ACHN (cell line): ENCODE data around the gene CAST.

Experiments used
- DNase-seq: peaks from one replicate; pipeline ENCODE4 v3.0.0-alpha.2; 2015
- in situ Hi-C: cut with HindIII; loops from 2 replicates; pipeline ENCODE4 v1.10.0; 2017; ENCODE audit warnings: low sequenced_read_pairs, low pct_ligation_motif_present, low pct_unique_long_range_greater_than_20kb

Gene CAST

DNA sequence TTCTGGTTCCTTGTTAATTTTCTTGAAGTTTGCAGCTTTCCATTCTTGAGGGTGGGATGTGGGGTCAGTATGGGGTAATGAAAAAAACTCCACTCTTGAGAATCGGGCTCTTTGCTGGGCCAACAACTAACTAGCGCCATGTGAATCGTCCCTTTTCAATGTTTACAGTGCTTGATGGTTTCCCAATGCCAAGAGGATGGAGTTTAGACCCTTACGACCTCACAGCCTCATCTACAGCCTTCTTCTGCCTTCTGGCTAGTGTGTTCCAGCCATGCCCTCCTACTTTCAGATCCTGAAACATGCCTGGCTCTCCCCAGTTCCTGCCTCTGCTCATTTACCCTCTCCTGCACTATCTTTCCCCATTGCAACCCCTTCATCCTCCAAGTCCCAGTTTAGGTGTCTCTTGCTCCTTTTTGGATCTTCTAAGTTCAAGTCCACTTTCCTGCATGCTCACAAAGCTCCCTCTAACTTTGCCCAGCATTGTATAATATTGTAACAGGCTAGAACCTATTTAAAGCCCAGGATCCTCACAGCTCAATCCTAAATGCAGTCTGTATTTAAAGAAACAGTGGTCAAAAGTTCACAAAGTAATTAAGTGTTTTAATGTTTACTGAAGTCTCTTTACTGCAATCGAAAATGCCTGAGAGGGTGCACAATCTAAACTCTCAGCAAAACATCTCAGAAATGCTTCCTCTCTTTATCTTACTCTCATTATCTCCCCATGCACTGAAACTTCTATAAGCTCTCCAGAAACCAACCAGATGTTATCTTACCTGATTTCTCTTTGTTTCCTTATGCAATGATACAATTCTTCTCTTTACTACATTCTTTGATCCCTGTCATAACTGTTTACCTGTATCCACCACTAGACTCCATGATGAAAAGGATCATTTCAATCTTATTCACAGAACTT lies 20.6 kb upstream of the CAST start:
- no peak for DNase-seq

DNA sequence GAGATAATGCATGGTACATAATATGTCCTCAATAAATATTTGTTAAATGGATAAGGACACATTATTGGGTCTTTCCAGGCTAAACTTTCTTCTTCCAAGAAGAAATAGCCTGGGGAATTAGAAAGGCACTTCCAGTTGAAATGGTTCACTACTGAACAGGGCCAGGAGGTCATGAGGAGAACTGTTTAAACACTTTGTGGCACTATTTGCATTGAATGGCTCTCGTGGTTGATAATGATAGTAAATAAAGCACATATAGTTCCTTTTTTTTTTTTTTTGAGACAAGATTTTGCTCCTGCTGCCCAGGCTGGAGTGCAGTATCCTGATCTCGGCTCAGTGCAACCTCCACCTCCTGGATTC lies 19.9 kb upstream of the CAST start:
- in situ Hi-C loops, result no loop called here
- DNase-seq, result no peak

More for the DNA sequence above, 20.6 kb upstream of the CAST start:
- in situ Hi-C loops, result no loop called here

DNA sequence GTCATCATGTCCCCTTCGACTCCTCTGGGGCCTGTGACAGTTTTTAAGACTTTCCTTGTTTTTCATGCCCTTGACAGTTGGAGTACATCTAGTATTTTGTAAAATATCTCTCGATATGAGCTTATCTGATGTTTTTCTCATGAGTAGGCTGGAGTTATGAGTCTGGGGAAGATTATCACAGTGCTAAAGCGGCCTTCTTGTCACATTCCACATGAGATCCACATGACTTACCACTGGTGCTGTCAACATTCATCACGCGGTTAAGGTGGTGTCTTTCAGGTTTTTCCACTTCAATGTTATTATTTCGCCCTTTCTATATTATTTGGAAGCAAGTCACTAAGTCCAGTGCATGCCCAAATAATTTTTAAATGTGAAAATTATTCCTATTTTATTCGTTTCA lies 17.1 kb upstream of the CAST start:
- DNase-seq, result no peak
- in situ Hi-C loops, result no loop called here

DNA sequence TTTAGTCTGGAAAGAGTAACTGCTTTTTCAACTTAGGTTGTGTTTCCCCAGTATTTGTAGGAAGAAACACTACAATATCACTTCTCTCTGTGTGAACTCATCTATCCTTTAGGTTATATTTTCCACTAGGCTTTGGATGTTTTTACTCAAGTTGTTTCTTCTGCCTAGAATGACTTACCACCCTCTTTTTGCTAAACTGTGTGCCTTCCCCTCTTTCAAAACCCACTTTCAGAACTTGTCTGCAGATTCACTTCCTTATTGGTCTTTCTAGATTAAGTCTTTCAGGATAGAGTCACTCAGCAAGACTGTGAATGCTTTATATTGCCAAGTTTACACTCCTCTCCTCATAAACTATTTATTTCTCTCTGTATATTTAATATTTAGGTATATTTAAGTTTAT lies 14.2 kb upstream of the CAST start:
- no peak for DNase-seq
- in situ Hi-C loops, result no loop called here

DNA sequence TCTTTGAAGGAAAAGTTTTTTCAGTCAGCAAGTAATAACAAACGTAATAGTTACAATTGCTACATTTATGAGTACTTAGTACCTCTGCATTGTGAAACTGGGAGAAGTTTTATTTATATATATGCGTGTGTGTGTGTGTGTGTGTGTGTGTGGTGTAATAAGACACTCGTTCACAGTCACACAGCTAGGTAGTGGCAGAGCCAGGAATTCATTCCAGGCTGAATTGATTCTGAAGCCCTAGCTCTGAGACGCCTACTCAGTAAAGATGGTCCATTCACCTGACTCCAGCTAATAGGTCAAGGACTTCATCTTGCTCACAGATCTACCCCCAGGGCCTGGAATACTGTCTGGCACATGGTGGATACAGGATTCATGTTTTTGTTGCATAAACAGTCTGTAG lies 13.6 kb upstream of the CAST start:
- DNase-seq, result no peak
- in situ Hi-C loops, result no loop called here

DNA sequence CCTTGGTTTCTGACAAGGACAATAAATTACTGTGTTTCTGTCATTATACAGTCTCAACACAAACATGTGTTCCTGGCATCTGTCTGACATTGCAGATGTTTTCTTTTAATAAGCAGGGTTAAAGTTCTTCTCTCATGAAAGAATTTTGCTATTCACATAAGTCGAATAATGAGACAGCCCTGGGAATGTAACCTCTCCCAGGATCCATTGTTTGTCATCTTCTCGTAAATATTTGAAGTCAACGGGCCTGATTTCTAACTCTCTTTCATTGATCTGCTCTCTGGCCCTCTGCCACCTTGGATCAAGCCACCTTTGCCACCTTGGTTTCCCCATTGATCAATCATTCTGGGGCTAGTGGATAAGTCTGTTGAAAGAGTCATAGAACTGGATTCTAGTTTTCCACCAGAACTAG lies 12.9 kb upstream of the CAST start:
- DNase-seq, result no peak
- in situ Hi-C loops, result no loop called here

DNA sequence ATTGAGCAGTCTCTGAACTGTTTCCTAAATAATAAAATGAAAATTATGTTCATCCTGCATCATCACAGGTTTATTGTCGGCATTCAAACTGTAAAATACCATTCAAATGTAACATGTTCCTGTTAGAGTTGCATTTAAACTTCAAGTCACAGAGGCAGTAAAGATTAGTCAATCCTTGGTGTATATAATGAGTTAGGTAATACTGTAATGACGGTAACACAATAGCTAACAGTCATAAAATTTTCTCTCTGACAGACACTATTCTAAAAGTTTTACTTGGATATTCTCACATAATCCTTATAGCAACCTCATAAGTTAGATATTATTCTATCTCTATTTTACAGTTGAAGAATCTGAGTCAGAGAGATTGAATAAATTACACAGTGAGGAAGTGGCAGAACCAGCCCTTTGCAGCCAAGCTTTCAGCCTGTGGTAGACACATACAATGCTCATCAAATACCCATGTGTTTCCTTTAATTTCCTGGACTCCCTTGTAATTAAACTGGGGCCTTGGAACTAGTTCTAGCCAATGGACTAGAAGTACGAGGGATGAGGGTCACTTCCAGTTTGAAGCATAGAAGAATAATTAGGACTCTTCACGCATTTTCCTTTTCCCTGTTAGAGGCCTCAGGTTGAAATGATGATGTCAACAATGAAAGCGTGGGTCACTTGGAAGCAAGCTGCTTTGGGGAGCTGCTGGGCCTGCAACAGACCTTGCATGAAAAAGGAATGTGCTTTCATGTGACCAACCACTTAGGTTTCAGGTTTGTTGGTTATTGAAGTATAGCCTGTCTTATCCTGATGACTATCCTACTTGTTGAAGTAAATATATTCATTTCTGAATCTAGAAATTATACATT lies 12.3 kb upstream of the CAST start:
- in situ Hi-C loops, result no loop called here
- DNase-seq, result no peak

DNA sequence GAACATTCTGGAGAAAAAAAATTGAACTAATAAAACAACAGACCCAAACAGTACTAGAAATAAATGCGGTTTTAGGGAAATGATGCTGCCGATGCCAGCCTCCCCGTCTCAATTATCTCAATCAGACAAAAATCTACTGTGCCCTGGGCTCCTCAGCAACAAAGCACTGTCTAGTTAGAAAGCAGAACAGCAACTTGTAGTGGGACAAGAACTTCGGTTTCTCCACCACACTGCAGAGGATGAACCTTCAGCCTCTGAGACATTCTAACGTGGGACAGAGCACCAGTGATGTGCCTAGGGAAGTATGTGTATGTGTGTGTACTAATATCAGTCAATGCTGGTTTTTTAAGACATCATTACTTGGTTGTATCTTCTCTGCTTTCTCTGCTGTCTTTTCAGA lies 11.1 kb upstream of the CAST start:
- DNase-seq, result no peak
- in situ Hi-C loops, result no loop called here

DNA sequence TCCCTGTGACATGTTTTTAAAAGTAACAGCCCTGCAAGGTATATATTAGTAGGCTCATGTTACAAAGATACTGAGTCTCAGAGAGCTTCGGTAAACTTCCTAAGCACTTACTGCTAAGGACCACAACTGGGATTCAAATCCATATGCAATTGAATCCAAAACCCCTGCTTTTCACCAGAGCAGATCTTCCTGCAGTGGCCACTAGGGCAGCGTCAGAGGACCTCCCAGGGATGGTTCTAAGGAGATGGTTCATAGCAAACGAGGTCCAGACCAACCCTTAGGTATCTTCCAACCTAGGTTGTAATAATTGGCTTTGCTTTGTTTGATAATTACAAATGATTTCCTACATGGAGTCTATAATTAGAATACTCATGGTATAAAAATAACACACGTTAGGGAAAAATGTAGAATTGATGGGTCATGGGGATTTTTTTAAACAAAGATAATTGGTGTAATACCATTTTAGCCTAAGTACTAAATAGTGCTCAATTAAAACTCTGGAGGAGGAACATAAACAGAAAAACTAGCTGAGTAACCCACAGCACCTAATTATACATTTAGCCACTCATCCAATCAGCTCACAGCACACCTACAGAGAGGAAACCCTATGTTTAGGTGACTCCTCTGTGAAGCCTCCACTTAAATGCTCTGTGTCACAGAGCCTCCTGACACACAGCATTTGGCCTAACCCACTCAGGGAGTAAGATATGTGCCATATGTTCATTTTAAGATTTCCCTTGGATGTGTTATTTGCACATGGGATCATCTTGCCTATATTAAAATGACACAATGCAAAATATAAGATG lies 10.0 kb upstream of the CAST start:
- no peak for DNase-seq
- in situ Hi-C loops, result no loop called here

DNA sequence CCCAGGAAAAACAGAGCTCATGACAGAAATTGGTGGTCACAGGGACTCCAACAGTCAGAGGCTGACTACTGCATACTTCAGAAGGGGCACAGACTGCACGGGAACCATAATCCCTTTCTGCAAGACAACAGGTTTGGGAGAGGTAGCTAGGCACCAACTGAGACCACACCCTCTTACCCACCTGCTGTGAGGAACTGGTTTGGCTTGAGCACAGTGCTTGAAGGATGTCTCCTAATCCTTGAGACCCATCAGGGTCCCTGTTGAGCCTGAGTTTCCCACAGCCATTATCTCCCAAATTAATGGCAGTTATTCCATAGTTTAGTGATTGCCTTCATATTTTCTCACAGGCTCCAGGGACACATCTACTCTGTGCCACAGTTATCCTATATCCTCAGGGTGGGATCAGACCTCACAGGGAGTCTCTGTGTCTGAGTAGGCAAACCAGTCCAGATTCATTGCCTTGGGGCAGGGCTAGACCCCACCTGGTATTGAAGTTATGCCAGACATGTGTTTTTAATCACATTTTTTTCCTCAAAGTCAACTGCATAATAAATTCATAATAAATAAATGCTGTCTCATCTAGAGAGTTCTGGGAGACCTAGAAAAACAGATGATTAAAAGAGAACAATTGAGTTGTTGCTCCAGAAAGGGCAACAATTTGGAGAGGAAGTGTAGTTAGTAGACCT lies 9.3 kb upstream of the CAST start:
- DNase-seq, result no peak
- in situ Hi-C loops, result no loop called here

DNA sequence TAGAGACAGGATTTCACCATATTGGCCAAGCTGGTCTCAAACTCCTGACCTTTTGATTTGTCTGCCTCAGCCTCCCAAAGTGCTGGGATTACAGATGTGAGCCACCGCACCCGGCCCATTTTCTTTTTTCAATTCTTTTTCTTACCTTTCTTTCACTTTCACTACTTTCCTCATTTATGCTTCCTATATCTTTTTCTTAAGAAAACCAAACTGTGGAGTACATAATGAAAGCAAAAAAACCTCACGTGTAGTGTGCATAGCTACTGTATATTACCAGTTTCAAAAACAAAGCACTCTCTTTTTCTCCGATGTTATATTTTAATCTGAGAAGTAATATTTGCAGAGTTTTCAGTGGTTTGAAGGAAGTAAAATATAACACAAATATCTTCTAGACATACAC lies 8.0 kb upstream of the CAST start:
- DNase-seq, result no peak
- in situ Hi-C loops, result no loop called here

DNA sequence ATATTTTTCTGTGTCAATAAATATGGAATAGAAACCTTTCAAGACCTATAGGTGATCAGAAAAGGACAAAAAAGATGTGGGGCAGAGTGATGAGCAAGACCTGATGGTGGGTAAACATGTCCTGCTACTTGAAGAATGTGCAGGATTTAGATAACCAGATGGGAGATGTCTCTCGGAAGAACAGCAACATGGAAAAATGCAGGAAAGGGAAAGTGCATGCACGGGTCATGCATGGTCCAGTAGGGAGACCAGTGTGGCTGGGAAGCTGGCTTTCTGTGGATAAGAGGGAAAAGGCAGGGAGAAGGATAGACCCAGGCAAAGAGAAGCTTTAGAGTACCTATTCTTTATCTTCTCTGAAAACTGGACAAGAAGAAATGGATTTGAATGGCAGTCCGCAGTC lies 7.1 kb upstream of the CAST start:
- in situ Hi-C loops, result no loop called here

DNA sequence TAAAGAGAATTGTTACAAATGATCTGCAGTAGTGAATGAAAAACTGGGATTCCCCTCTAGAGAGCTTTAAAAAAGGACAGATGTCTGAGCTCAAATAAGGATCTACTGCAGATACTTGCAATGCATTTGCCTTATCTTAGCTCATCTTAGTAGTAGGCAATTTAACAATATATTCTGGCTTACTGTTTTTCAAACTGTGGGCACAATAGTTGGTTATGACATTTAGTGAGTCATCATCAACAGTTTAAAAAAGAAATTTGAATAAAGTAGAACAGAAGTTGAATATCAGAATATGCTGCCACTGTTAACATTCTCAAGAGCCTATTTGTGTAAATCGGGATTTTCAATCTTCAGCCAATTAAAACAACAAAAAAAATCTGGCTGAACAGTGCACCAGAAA lies 6.7 kb upstream of the CAST start:
- DNase-seq, result no peak
- in situ Hi-C loops, result no loop called here

More for the DNA sequence above, 7.1 kb upstream of the CAST start:
- DNase-seq, result no peak

DNA sequence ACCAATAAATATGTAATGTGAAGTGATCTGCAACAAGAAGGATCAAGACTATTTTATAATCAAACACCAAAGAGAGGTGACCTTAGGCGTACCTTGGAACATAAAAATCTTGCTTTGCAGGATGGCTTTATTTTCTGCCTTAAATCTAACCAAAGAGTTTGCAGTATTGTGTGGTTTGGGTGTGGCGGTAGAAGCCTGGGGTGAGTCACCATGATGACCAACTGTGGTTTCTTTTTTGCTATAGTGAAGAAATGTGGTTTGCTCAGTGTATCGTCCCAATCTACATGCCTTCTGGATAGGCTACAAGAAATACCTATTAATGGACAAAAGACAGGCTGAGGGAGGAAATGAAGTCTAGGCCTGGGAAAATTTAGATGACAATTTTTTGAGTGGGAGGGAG lies 5.1 kb upstream of the CAST start:
- in situ Hi-C loops, result no loop called here
- peak; percentile 87 for DNase-seq

DNA sequence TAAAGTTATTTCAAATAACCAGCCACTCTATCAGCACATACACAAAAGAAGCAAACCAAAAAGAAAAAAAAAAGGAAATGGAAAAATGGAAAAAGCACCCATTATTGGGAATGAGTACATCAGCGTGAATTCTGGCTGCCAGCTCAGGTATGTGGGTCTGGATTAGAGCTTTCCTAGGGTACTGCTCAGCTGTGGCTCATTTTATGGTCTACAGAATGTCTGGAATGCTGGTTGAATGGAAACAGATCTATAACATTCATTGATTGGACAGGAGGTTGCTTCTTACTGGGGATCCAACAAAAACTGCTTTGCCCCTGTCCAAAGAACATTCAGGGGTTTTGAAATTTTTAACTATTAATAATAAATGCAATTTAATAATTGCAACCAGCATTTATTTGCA lies 3.9 kb upstream of the CAST start:
- in situ Hi-C loops, result no loop called here
- DNase-seq, result peak; percentile 63

DNA sequence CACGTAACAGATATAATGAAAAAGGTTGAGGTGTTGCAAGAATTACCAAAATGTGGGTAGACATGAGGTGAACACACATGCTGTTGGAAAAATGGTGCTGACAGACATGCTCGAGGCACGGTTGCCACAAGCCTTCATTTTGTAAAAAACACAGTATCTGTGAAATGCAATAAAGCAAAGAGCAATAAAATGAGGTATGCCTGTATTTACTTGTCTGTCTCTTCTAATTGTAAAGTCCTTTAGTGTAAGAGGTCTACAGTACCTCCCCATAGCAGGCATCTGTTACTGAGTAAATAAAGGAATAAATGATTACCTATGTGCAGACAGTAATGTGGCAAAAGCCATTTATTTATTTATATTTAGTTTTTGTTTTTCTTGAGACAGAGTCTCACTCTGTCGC lies 3.0 kb upstream of the CAST start:
- in situ Hi-C loops, result no loop called here
- no peak for DNase-seq

DNA sequence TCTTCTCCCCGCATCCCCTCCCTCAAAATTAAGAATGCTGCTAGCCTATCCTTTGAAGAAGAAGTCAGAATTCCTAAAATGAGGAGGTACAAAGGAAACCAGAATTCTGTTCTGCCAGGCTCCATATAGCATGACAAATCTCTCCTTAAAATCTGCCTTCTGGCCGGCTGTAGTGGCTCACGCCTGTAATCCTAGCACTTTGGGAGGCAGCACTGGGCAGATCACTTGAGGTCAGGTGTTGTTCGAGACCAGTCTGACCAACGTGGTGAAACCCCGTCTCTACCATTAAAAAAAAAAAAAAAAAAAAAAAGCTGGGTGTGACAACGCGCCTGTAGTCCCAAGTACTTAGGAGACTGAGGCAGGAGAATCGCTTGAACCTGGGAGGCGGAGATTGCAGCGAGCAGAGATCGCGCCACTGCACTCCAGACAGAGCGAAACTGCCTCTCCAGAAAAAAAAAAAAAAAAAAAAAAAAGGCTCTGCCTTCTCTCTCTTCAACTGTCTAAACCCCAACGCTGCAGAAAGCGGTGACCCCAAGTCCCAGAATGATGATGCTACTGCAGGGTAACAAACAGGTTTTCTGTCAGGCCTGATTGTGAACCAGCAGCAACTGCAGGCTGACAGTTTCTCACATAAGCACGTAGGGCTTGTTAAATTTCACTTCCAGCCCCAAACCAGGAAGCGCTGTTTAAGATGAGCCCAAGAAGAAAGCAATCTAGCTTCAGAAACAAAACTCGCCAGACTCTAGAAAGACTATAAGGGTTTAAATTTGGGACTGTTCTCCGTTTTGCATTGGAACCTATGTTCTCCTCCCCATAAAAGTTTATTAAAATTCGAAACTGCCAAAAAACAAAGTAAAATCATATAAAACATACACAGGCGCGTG lies 963 bp upstream of the CAST start:
- peak; percentile 48 for DNase-seq
- in situ Hi-C loops, result no loop called here
